Osteoblast (primary cell): Measurements from ENCODE around the gene TMEM204. TPM values are rescaled to one million over a fixed set of nuclear protein-coding genes. Genes with fewer than 3 reads are reported as not detected.

Experiments
- DNase-seq: peaks from one replicate; pipeline ENCODE4 v3.0.0; 2011; ENCODE audit warnings: low spot score, mixed read lengths; ENCODE audit not compliant: insufficient read length; ENCODE audit errors: missing footprints
- H2AFZ ChIP-seq: 2 replicates; pipeline ENCODE4 v1.6.0; 2011; ENCODE audit warnings: mild to moderate bottlenecking, low read length
- H3K27ac ChIP-seq: 2 replicates; pipeline ENCODE4 v1.5.1; 2011; ENCODE audit warnings: mild to moderate bottlenecking, low read depth, low read length, moderate library complexity
- H3K27me3 ChIP-seq: 2 replicates; pipeline ENCODE4 v1.6.0; 2012; ENCODE audit warnings: mild to moderate bottlenecking, control low read depth, inconsistent platforms, low read length, moderate library complexity; ENCODE audit not compliant: insufficient read depth
- H3K36me3 ChIP-seq: 2 replicates; pipeline ENCODE4 v1.5.1; 2011; ENCODE audit warnings: mild to moderate bottlenecking, low read length, control low read depth, moderate library complexity; ENCODE audit not compliant: insufficient read depth
- H3K4me1 ChIP-seq: 2 replicates; pipeline ENCODE4 v1.5.1; 2011; ENCODE audit warnings: mild to moderate bottlenecking, low read length, control low read depth, moderate library complexity; ENCODE audit not compliant: insufficient read depth
- H3K4me2 ChIP-seq: 2 replicates; pipeline ENCODE4 v1.6.0; 2011; ENCODE audit warnings: mild to moderate bottlenecking, low read length; ENCODE audit not compliant: insufficient read depth
- H3K4me3 ChIP-seq: fragments of 200-600 bp; sonication (generic); 3 replicates; pipeline ENCODE4 v1.5.1; 2012; ENCODE audit warnings: mild to moderate bottlenecking, low read length, inconsistent platforms; ENCODE audit not compliant: insufficient read depth
- H3K79me2 ChIP-seq: 2 replicates; pipeline ENCODE4 v1.6.0; 2012; ENCODE audit warnings: mild to moderate bottlenecking, low read length, control low read depth, inconsistent platforms; ENCODE audit not compliant: insufficient read depth
- H3K9me3 ChIP-seq: 2 replicates; pipeline ENCODE4 v1.5.1; 2011; ENCODE audit warnings: low read depth, low read length, control low read depth
- H4K20me1 ChIP-seq: 2 replicates; pipeline ENCODE4 v1.6.0; 2012; ENCODE audit warnings: mild to moderate bottlenecking, low read length, control low read depth; ENCODE audit not compliant: insufficient read depth
- total RNA-seq: library from RNA; depleted of rRNA; stranded (reverse); fragments of >200 nt; gene quantifications from 2 replicates; pipeline ENCODE4 v1.2.3, GENCODE V29; 2012
- TF ChIP-seq, protein P1 (sequence below): IDR thresholded peaks from 2 replicates; pipeline ENCODE4 v1.5.1; 2011; ENCODE audit warnings: mild to moderate bottlenecking, low read depth, low read length, moderate library complexity; ENCODE audit errors: extremely low read depth

TMEM204 gene
- total RNA-seq, 1 donor: 8.3 TPM

DNA sequence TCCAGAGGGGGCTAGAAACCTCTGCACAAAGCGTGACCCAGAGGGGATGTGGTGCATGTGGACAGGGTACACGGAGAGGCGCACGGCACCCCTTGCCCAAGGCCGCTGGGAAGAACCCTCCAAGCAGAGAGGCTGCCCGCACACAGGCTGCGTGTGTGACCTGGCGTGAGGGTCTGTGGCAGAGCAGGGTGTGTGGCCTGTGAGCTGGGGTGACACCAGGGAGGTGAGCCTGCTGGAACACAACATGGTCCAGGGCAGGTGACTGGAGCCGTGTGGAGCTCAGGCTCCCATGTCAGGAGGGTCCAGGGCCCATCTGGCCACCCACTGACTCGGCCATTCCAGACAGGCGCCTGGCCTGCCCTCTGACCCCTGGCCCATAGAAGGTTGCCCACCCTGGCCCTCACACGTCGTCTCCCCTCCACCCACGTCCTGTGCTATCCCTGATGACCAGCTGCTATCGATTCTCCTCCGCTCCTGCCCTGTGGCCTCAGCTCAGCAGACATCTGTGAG is 14.8 kb upstream of the TMEM204 start:
- Histone ChIP-seq H3K27me3 (no peaks in the 10 kb centered on the region), H2AFZ (no peak overlapping the region), H3K4me2 (no peak overlapping the region), H3K36me3 (no peaks in the 10 kb centered on the region), H3K79me2 (no peaks in the 10 kb centered on the region), H4K20me1 (no peaks in the 10 kb centered on the region), H3K27ac (no peak overlapping the region), H3K9me3 (peaks cover 1% of the 10 kb centered on the region), H3K4me1 (no peaks in the 10 kb centered on the region), H3K4me3 (no peak overlapping the region)
- no peak for DNase-seq
- TF ChIP-seq, protein P1, sequence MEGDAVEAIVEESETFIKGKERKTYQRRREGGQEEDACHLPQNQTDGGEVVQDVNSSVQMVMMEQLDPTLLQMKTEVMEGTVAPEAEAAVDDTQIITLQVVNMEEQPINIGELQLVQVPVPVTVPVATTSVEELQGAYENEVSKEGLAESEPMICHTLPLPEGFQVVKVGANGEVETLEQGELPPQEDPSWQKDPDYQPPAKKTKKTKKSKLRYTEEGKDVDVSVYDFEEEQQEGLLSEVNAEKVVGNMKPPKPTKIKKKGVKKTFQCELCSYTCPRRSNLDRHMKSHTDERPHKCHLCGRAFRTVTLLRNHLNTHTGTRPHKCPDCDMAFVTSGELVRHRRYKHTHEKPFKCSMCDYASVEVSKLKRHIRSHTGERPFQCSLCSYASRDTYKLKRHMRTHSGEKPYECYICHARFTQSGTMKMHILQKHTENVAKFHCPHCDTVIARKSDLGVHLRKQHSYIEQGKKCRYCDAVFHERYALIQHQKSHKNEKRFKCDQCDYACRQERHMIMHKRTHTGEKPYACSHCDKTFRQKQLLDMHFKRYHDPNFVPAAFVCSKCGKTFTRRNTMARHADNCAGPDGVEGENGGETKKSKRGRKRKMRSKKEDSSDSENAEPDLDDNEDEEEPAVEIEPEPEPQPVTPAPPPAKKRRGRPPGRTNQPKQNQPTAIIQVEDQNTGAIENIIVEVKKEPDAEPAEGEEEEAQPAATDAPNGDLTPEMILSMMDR: no peak

GRCh38 chr16:1519831-1520230 is 13.6 kb upstream of the TMEM204 start:
- Histone ChIP-seq H3K4me1 (no peaks in the 10 kb centered on the region), H4K20me1 (no peaks in the 10 kb centered on the region), H2AFZ (no peak overlapping the region), H3K79me2 (no peaks in the 10 kb centered on the region), H3K4me3 (no peak overlapping the region), H3K4me2 (no peak overlapping the region), H3K9me3 (no peaks in the 10 kb centered on the region), H3K36me3 (no peaks in the 10 kb centered on the region), H3K27ac (no peak overlapping the region), H3K27me3 (no peaks in the 10 kb centered on the region)
- DNase-seq: no peak
- TF ChIP-seq, protein P1: no peak

- Histone ChIP-seq H3K4me1 (no peaks in the 10 kb centered on the region), H3K36me3 (no peaks in the 10 kb centered on the region), H3K27me3 (no peaks in the 10 kb centered on the region), H3K4me2 (no peak overlapping the region), H3K79me2 (no peaks in the 10 kb centered on the region), H2AFZ (no peak overlapping the region), H4K20me1 (no peaks in the 10 kb centered on the region), H3K9me3 (no peaks in the 10 kb centered on the region), H3K4me3 (no peak overlapping the region), H3K27ac (no peak overlapping the region)
- no peak for DNase-seq
- TF ChIP-seq, protein P1: no peak
These were observed 13.0 kb upstream of the TMEM204 start for GRCh38 chr16:1520461-1520860.

- DNase-seq: no peak
- no peak overlapping the region for H2AFZ ChIP-seq
These were observed 9.8 kb upstream of the TMEM204 start for GRCh38 chr16:1523581-1524245.

More at GRCh38 chr16:1523581-1524245, 9.8 kb upstream of the TMEM204 start:
- Histone ChIP-seq H3K4me1 (no peaks in the 10 kb centered on the region), H3K4me2 (no peak overlapping the region), H3K27ac (no peak overlapping the region), H3K4me3 (no peak overlapping the region), H3K9me3 (no peaks in the 10 kb centered on the region), H3K36me3 (no peaks in the 10 kb centered on the region), H3K27me3 (no peaks in the 10 kb centered on the region), H4K20me1 (no peaks in the 10 kb centered on the region), H3K79me2 (no peaks in the 10 kb centered on the region)
- TF ChIP-seq, protein P1: no peak
